H1 (cell line): Measurements from ENCODE around the gene TESMIN. TPM values are rescaled to one million over a fixed set of nuclear protein-coding genes. Genes with fewer than 3 reads are reported as not detected.

Experiments
- ASH2L ChIP-seq: fragments of 200-600, 300-600 bp; sonication (generic); IDR thresholded peaks from one replicate; pipeline ENCODE4 v1.7.1; 2017; ENCODE audit warnings: low read length
- BACH1 ChIP-seq: IDR thresholded peaks from 2 replicates; pipeline ENCODE4 v1.6.1; 2012; ENCODE audit warnings: low read length, improper control_type of control experiment
- CTBP2 ChIP-seq: IDR thresholded peaks from 2 replicates; pipeline ENCODE4 v1.7.0; 2011; ENCODE audit warnings: borderline replicate concordance, mild to moderate bottlenecking, moderate library complexity, mixed read lengths, low read length; ENCODE audit not compliant: insufficient read depth, insufficient read length
- EZH2 ChIP-seq: fragments of 200-600 bp; sonication (generic); IDR thresholded peaks from 2 replicates; pipeline ENCODE4 v1.7.1; 2012; ENCODE audit warnings: low read depth, mild to moderate bottlenecking, moderate library complexity, low read length, inconsistent platforms; ENCODE audit not compliant: severe bottlenecking
- FOSL1 ChIP-seq: IDR thresholded peaks from 2 replicates; pipeline ENCODE4 v1.6.1; 2011; ENCODE audit warnings: mild to moderate bottlenecking, low read depth, low read length, moderate library complexity; ENCODE audit not compliant: insufficient read depth
- GABPA ChIP-seq: IDR thresholded peaks from 2 replicates; pipeline ENCODE4 v1.6.1; 2011; ENCODE audit warnings: mild to moderate bottlenecking, low read length, moderate library complexity, borderline replicate concordance; ENCODE audit not compliant: insufficient read depth
- GTF2F1 ChIP-seq: IDR thresholded peaks from 2 replicates; pipeline ENCODE4 v1.6.1; 2012; ENCODE audit warnings: low read depth, low read length, improper control_type of control experiment, borderline replicate concordance
- JUND ChIP-seq: IDR thresholded peaks from 2 replicates; pipeline ENCODE4 v1.6.1; 2011; ENCODE audit warnings: mild to moderate bottlenecking, improper control_type of control experiment, low read length
- KDM1A ChIP-seq: fragments of 200-600, 300-600 bp; sonication (generic); IDR thresholded peaks from 2 replicates; pipeline ENCODE4 v1.7.1; 2016; ENCODE audit warnings: mild to moderate bottlenecking, low read length, borderline replicate concordance
- KDM5A ChIP-seq: fragments of 200-600 bp; IDR thresholded peaks from 2 replicates; pipeline ENCODE4 v1.7.1; 2012; ENCODE audit warnings: mild to moderate bottlenecking, low read length, inconsistent platforms, mixed read lengths
- MAX ChIP-seq: IDR thresholded peaks from 2 replicates; pipeline ENCODE4 v1.6.1; 2012; ENCODE audit warnings: inconsistent platforms
- NANOG ChIP-seq: IDR thresholded peaks from 2 replicates; pipeline ENCODE4 v1.6.1; 2011; ENCODE audit warnings: low read length, low read depth, mild to moderate bottlenecking, inconsistent platforms; ENCODE audit not compliant: insufficient read depth, poor library complexity, severe bottlenecking
- POLR2A ChIP-seq, 2 experiments: IDR thresholded peaks; 1 replicate in 1 of 2; 2 replicates in 1 of 2; pipeline ENCODE4 v1.6.1; 2011; ENCODE audit warnings: low read depth in 2 of 2, low read length in 2 of 2, mild to moderate bottlenecking in 2 of 2; ENCODE audit errors: control extremely low read depth in 1 of 2
- RAD21 ChIP-seq, 2 experiments: IDR thresholded peaks in 1 of 2; conservative IDR thresholded peaks in 1 of 2; 2 replicates each; pipeline ENCODE4 v1.6.1; 2011; ENCODE audit warnings: low read depth in 2 of 2, low read length in 2 of 2, improper control_type of control experiment in 1 of 2, inconsistent platforms in 1 of 2, mild to moderate bottlenecking in 1 of 2, moderate library complexity in 1 of 2
- RBBP5 ChIP-seq: IDR thresholded peaks from 2 replicates; pipeline ENCODE4 v1.7.1; 2012; ENCODE audit warnings: low read depth, mild to moderate bottlenecking, inconsistent platforms, low read length, moderate library complexity, borderline replicate concordance
- RNF2 ChIP-seq: fragments of 200-900, 300-1000 bp; sonication (generic); IDR thresholded peaks from 2 replicates; pipeline ENCODE4 v1.7.1; 2016; ENCODE audit warnings: borderline replicate concordance, low read depth, mild to moderate bottlenecking, antibody characterized with exemption, low read length; ENCODE audit not compliant: poor library complexity, severe bottlenecking; ENCODE audit errors: missing control alignments
- TAF1 ChIP-seq: IDR thresholded peaks from 2 replicates; pipeline ENCODE4 v1.6.1; 2011; ENCODE audit warnings: mild to moderate bottlenecking, low read depth, low read length
- YY1 ChIP-seq: IDR thresholded peaks from 2 replicates; pipeline ENCODE4 v1.6.1; 2011; ENCODE audit warnings: low read depth, mild to moderate bottlenecking, low read length
- ZNF274 ChIP-seq: IDR thresholded peaks from 2 replicates; pipeline ENCODE4 v1.7.0; 2012; ENCODE audit warnings: low read length, borderline replicate concordance; ENCODE audit errors: extremely low read depth
- polyA plus RNA-seq, 7 experiments: library from polyadenylated mRNA; depleted of rRNA in 3 of 7; stranded (reverse) in 5 of 7; unstranded in 2 of 7; fragments of >200 nt in 5 of 7; fragments of 200-250 nt in 2 of 7; gene quantifications; 1 replicate in 5 of 7; 2 replicates in 1 of 7; 4 replicates in 1 of 7; pipeline versions ENCODE4 v1.2.1 to v1.2.3, GENCODE V29; 2011 to 2013; ENCODE audit warnings: missing spikeins in 2 of 7, mixed read lengths in 2 of 7
- total RNA-seq: library from RNA; stranded (reverse); fragmentation: NEBNext Ultra II Directional; extraction: Animal tissue kit (Norgen Biotek cat#: 25700); gene quantifications from 2 replicates; pipeline ENCODE4 v1.2.1, GENCODE V29; 2021
- TF ChIP-seq, protein P1 (sequence below): IDR thresholded peaks from 2 replicates; pipeline ENCODE4 v1.6.1; 2011; ENCODE audit warnings: low read length, improper control_type of control experiment
- TF ChIP-seq, protein P2 (sequence below): IDR thresholded peaks from 2 replicates; pipeline ENCODE4 v1.6.1; 2012; ENCODE audit warnings: low read length, inconsistent platforms

TESMIN gene
- total and polyA plus RNA-seq, 2 of the 8 experiments (the other 6 are each of a cell fraction or from before 2014, with no cell fraction given): 22.6 to 61.1 TPM

GRCh38 chr11:68751331-68751856, at the start of gene TESMIN (continued):
- peak; percentile 84 for TF ChIP-seq MAX
- 0 out of 2 replicates have a peak, but pooled peaks have one; percentile 61 for TF ChIP-seq YY1
- TF ChIP-seq, protein P1, sequence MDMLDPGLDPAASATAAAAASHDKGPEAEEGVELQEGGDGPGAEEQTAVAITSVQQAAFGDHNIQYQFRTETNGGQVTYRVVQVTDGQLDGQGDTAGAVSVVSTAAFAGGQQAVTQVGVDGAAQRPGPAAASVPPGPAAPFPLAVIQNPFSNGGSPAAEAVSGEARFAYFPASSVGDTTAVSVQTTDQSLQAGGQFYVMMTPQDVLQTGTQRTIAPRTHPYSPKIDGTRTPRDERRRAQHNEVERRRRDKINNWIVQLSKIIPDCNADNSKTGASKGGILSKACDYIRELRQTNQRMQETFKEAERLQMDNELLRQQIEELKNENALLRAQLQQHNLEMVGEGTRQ: no peak
- TF ChIP-seq GTF2F1: no peak
- no peak for TF ChIP-seq KDM5A
- TF ChIP-seq TAF1: peak; percentile 62
- no peak for TF ChIP-seq KDM1A
- TF ChIP-seq NANOG: no peak
- peak in 1 of 2 experiments; percentile 10; a peak in 1 of 4 replicates for TF ChIP-seq RAD21 (IDR thresholded peaks at IDR 0.05 in 1 of 2, conservative IDR thresholded peaks at IDR 0.05 in 1 of 2; ENCODE audit: low read depth in 2 of 2, low read length in 2 of 2)
- TF ChIP-seq POLR2A (IDR thresholded peaks at IDR 0.05; ENCODE audit: control extremely low read depth in 1 of 2, low read depth in 2 of 2, low read length in 2 of 2): peak; percentile 74 to 78
- TF ChIP-seq, protein P2, sequence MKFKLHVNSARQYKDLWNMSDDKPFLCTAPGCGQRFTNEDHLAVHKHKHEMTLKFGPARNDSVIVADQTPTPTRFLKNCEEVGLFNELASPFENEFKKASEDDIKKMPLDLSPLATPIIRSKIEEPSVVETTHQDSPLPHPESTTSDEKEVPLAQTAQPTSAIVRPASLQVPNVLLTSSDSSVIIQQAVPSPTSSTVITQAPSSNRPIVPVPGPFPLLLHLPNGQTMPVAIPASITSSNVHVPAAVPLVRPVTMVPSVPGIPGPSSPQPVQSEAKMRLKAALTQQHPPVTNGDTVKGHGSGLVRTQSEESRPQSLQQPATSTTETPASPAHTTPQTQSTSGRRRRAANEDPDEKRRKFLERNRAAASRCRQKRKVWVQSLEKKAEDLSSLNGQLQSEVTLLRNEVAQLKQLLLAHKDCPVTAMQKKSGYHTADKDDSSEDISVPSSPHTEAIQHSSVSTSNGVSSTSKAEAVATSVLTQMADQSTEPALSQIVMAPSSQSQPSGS: no peak
- no peak for TF ChIP-seq EZH2
- TF ChIP-seq RNF2: no peak
- TF ChIP-seq JUND: no peak
- TF ChIP-seq ZNF274: no peak
- TF ChIP-seq CTBP2: no peak
- TF ChIP-seq GABPA: no peak
- TF ChIP-seq RBBP5: 0 out of 2 replicates have a peak, but pooled peaks have one; percentile 45
- TF ChIP-seq ASH2L: no peak
- TF ChIP-seq FOSL1: 0 out of 2 replicates have a peak, but pooled peaks have one; percentile 28
- TF ChIP-seq BACH1: peak; percentile 62; the same call in 1 of the 2 replicates
